GM23338 (cell line): ENCODE results near the gene ETFRF1. TPM values are rescaled to one million over a fixed set of nuclear protein-coding genes. Genes with fewer than 3 reads are reported as not detected.

Source experiments
- ATAC-seq: fragments of 200-7000 bp; cut with Tn5 transposase; 3 replicates; pipeline ENCODE4 v1.9.1; 2020
- DNase-seq: peaks from one replicate; pipeline ENCODE4 v3.0.0-alpha.2; 2015; ENCODE audit warnings: low spot score
- H2AFZ ChIP-seq: fragments of 200-600 bp; sonication (generic); 2 replicates; pipeline ENCODE4 v1.8.0; 2016; ENCODE audit warnings: antibody characterized with exemption, mild to moderate bottlenecking, moderate library complexity
- H3F3A ChIP-seq: fragments of 200-600 bp; sonication (generic); replicated peaks from 2 replicates; pipeline ENCODE4 v1.8.0; 2017; ENCODE audit warnings: antibody characterized with exemption, mixed run types, low read depth
- H3K27ac ChIP-seq: fragments of 200-600 bp; sonication (generic); 2 replicates; pipeline ENCODE4 v1.6.1; 2016; ENCODE audit warnings: low read depth
- H3K27me3 ChIP-seq: fragments of 200-600 bp; sonication (generic); 2 replicates; pipeline ENCODE4 v1.8.0; 2016; ENCODE audit warnings: mild to moderate bottlenecking, mixed run types, moderate library complexity; ENCODE audit not compliant: insufficient read depth
- H3K36me3 ChIP-seq: fragments of 200-600 bp; sonication (generic); 2 replicates; pipeline ENCODE4 v1.8.0; 2016; ENCODE audit warnings: mild to moderate bottlenecking; ENCODE audit not compliant: insufficient read depth
- H3K4me1 ChIP-seq: fragments of 200-600 bp; sonication (generic); 2 replicates; pipeline ENCODE4 v1.8.0; 2016; ENCODE audit warnings: mild to moderate bottlenecking, moderate library complexity; ENCODE audit not compliant: insufficient read depth
- H3K4me2 ChIP-seq: fragments of 200-600 bp; sonication (generic); 2 replicates; pipeline ENCODE4 v1.7.1; 2017; ENCODE audit warnings: mixed run types
- H3K4me3 ChIP-seq: fragments of 200-600 bp; sonication (generic); 2 replicates; pipeline ENCODE4 v1.6.1; 2016; ENCODE audit warnings: mixed run types
- H3K79me2 ChIP-seq: fragments of 200-600 bp; sonication (generic); replicated peaks from 2 replicates; pipeline ENCODE4 v1.8.0; 2017; ENCODE audit warnings: mild to moderate bottlenecking; ENCODE audit not compliant: insufficient read depth
- H3K9me2 ChIP-seq: fragments of 200-600 bp; sonication (generic); 2 replicates; pipeline ENCODE4 v1.8.0; 2017; ENCODE audit not compliant: insufficient read depth
- H4K20me1 ChIP-seq: fragments of 200-600 bp; sonication (generic); replicated peaks from 2 replicates; pipeline ENCODE4 v1.8.0; 2017; ENCODE audit warnings: mild to moderate bottlenecking; ENCODE audit not compliant: insufficient read depth
- H3K27ac Mint-ChIP-seq: 2 replicates; pipeline ENCODE4 v1.8.0; 2020; ENCODE audit warnings: inconsistent platforms, mild to moderate bottlenecking, moderate library complexity, mixed read lengths
- H3K27me3 Mint-ChIP-seq: 3 replicates; pipeline ENCODE4 v1.8.0; 2022; ENCODE audit warnings: low read depth, mild to moderate bottlenecking, moderate library complexity, mixed read lengths, inconsistent platforms; ENCODE audit not compliant: insufficient read depth, poor library complexity
- H3K36me3 Mint-ChIP-seq: 3 replicates; pipeline ENCODE4 v1.8.0; 2021; ENCODE audit warnings: low read depth, mild to moderate bottlenecking, inconsistent platforms, moderate library complexity, mixed read lengths
- H3K4me1 Mint-ChIP-seq: 3 replicates; pipeline ENCODE4 v1.8.0; 2020; ENCODE audit warnings: mild to moderate bottlenecking, inconsistent platforms, mixed read lengths
- H3K4me3 Mint-ChIP-seq: 3 replicates; pipeline ENCODE4 v1.8.0; 2021; ENCODE audit warnings: moderate library complexity, mild to moderate bottlenecking, inconsistent platforms, mixed read lengths
- H3K9me3 Mint-ChIP-seq: 3 replicates; pipeline ENCODE4 v1.8.0; 2020; ENCODE audit warnings: moderate library complexity, mild to moderate bottlenecking, inconsistent platforms, mixed read lengths
- CREB1 ChIP-seq: fragments of 250-450 bp; sonication (Bioruptor Pico); IDR thresholded peaks from 2 replicates; pipeline ENCODE4 v1.5.0; 2020; ENCODE audit warnings: low read depth, mild to moderate bottlenecking, moderate library complexity
- CTCF ChIP-seq, 2 experiments: fragments of 200-600 bp in 1 of 2; sonication (generic) in 1 of 2; conservative IDR thresholded peaks; 2 replicates each; pipeline versions ENCODE4 v1.5.1 to v1.6.1; 2016 to 2017; ENCODE audit warnings: antibody characterized with exemption in 2 of 2, low read depth in 2 of 2, mild to moderate bottlenecking in 2 of 2, moderate library complexity in 1 of 2
- ETS1 ChIP-seq: IDR thresholded peaks from 2 replicates; pipeline ENCODE4 v1.6.1; 2016; ENCODE audit warnings: antibody characterized with exemption
- EZH2 ChIP-seq: fragments of 200-600 bp; sonication (generic); IDR thresholded peaks from one replicate; pipeline ENCODE4 v1.8.0; 2017; ENCODE audit warnings: antibody characterized with exemption, mild to moderate bottlenecking, low read depth; ENCODE audit not compliant: unreplicated experiment
- EZH2phosphoT487 ChIP-seq: fragments of 200-600 bp; sonication (generic); IDR thresholded peaks from one replicate; pipeline ENCODE4 v1.8.1; 2018; ENCODE audit warnings: antibody characterized with exemption; ENCODE audit not compliant: unreplicated experiment
- JUNB ChIP-seq: IDR thresholded peaks from one replicate; pipeline ENCODE4 v1.6.1; 2016; ENCODE audit warnings: antibody characterized with exemption; ENCODE audit not compliant: unreplicated experiment
- NANOG ChIP-seq: IDR thresholded peaks from 2 replicates; pipeline ENCODE4 v1.6.1; 2016; ENCODE audit warnings: antibody characterized with exemption, borderline replicate concordance
- POLR2AphosphoS5 ChIP-seq: IDR thresholded peaks from 2 replicates; pipeline ENCODE4 v1.6.1; 2016; ENCODE audit warnings: antibody characterized with exemption, low read depth
- REST ChIP-seq: IDR thresholded peaks from one replicate; pipeline ENCODE4 v1.6.1; 2018; ENCODE audit warnings: antibody characterized with exemption; ENCODE audit not compliant: unreplicated experiment
- STAT1 ChIP-seq: IDR thresholded peaks from one replicate; pipeline ENCODE4 v1.6.1; 2016; ENCODE audit warnings: antibody characterized with exemption; ENCODE audit not compliant: unreplicated experiment
- ZNF114 ChIP-seq: fragments of 250-450 bp; sonication (Bioruptor Pico); IDR thresholded peaks from 2 replicates; pipeline ENCODE4 v1.5.0; 2020; ENCODE audit warnings: mild to moderate bottlenecking, moderate library complexity
- ZNF331 ChIP-seq: fragments of 250-450 bp; sonication (Bioruptor Pico); IDR thresholded peaks from 2 replicates; pipeline ENCODE4 v1.5.0; 2020; ENCODE audit warnings: low read depth, mild to moderate bottlenecking, moderate library complexity
- ZNF462 ChIP-seq: fragments of 250-450 bp; sonication (Bioruptor Pico); IDR thresholded peaks from 2 replicates; pipeline ENCODE4 v1.5.0; 2020; ENCODE audit warnings: mild to moderate bottlenecking, moderate library complexity
- polyA plus RNA-seq: library from polyadenylated mRNA; unstranded; fragments of >200 nt; fragmentation: Nextera tagmentation; extraction: Ambion mirVana; gene quantifications from 2 replicates; pipeline ENCODE4 v1.2.1, GENCODE V29; 2016
- total RNA-seq: library from RNA; depleted of rRNA; stranded (reverse); fragments of >200 nt; shearing (Covaris generic); gene quantifications from 2 replicates; pipeline ENCODE4 v1.2.3, GENCODE V29; 2014

The ETFRF1 gene
- total and polyA plus RNA-seq, 2 experiments from 2014 or later, result 8.1 to 14.2 TPM

GRCh38 chr12:25186038-25186787 is 8.8 kb upstream of the ETFRF1 start:
- no peak overlapping the region for H3K4me3 Mint-ChIP-seq
- no peak for TF ChIP-seq REST
- TF ChIP-seq ZNF114 (CRISPR knock-in tag), result no peak
- no peak for TF ChIP-seq NANOG
- TF ChIP-seq ZNF331 (CRISPR knock-in tag), result no peak
- no peak for TF ChIP-seq EZH2phosphoT487
- TF ChIP-seq JUNB, result no peak
- no peak for TF ChIP-seq CTCF (conservative IDR thresholded peaks at IDR 0.05; ENCODE audit: low read depth in 2 of 2)
- no peak for TF ChIP-seq STAT1
- no peak for TF ChIP-seq POLR2AphosphoS5
- no peak for TF ChIP-seq CREB1 (CRISPR knock-in tag)
- no peak for TF ChIP-seq EZH2
- no peak for TF ChIP-seq ETS1
- no peak for TF ChIP-seq ZNF462 (CRISPR knock-in tag)
- no peak for DNase-seq
- no peaks in the 10 kb centered on the region; the same call in 2 of the 3 replicates for H3K9me3 Mint-ChIP-seq
- H3K36me3 Mint-ChIP-seq, result no peaks in the 10 kb centered on the region
- H3K9me2 ChIP-seq, result no peaks in the 10 kb centered on the region
- H4K20me1 ChIP-seq, result no peaks in the 10 kb centered on the region
- H3F3A ChIP-seq, result no peaks in the 10 kb centered on the region
- no peak overlapping the region for H3K4me2 ChIP-seq
- no peak overlapping the region for H3K4me3 ChIP-seq
- no peaks in the 10 kb centered on the region for H3K27me3 ChIP-seq
- no peaks in the 10 kb centered on the region for H3K4me1 ChIP-seq
- H3K79me2 ChIP-seq, result no peaks in the 10 kb centered on the region
- no peaks in the 10 kb centered on the region for H3K4me1 Mint-ChIP-seq
- H3K27me3 Mint-ChIP-seq, result peaks cover 3% of the 10 kb centered on the region
- ATAC-seq, result no peak
- no peaks in the 10 kb centered on the region for H3K36me3 ChIP-seq
- no peak overlapping the region for H3K27ac Mint-ChIP-seq
- no peak overlapping the region for H2AFZ ChIP-seq
- no peak overlapping the region for H3K27ac ChIP-seq
